GM08714 (cell line): ENCODE measurements around the gene ELP5.

Source experiments
- H3K4me3 ChIP-seq: fragments of 200-500 bp; sonication (Bioruptor generic); 2 replicates; pipeline ENCODE4 v1.5.1; 2014; ENCODE audit warnings: mild to moderate bottlenecking, low read length, inconsistent platforms
- ZNF274 ChIP-seq: IDR thresholded peaks from 2 replicates; pipeline ENCODE4 v1.6.1; 2012; ENCODE audit warnings: mild to moderate bottlenecking, low read depth, low read length

Gene ELP5

GRCh38 chr17:7252176-7253043 lies at the start of gene ELP5:
Gene ELP5 (plus strand): TSS chr17:7252215. CDS start chr17:7252551, 336 bp downstream.
- TF ChIP-seq ZNF274, result no peak
- H3K4me3 ChIP-seq, result peak within 1 kb of the TSS; percentile 97

DNA sequence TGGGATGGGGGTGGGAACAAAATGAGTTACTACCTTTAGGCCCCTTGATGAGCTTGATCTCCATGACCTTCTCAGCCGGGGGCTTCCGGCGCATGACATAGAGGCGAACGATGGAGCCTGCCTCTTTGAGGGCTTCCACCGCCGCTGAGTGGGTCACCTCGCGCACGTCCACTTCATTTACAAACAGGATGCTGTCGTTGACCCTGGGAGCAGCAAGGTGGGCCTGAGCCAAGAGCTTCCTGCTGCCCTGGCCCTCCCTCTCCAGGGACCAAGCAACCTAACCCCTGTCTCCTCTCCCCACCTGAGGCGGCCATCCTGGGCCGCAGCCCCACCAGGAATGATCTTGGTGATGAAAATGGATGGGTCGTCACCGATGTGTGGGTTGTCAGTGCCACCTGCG lies 48.6 kb upstream of the ELP5 start:
- no peak for TF ChIP-seq ZNF274
- no peak overlapping the region for H3K4me3 ChIP-seq

GRCh38 chr17:7204336-7204735 lies 47.7 kb upstream of the ELP5 start:
- H3K4me3 ChIP-seq, result no peak overlapping the region
- TF ChIP-seq ZNF274, result no peak

DNA sequence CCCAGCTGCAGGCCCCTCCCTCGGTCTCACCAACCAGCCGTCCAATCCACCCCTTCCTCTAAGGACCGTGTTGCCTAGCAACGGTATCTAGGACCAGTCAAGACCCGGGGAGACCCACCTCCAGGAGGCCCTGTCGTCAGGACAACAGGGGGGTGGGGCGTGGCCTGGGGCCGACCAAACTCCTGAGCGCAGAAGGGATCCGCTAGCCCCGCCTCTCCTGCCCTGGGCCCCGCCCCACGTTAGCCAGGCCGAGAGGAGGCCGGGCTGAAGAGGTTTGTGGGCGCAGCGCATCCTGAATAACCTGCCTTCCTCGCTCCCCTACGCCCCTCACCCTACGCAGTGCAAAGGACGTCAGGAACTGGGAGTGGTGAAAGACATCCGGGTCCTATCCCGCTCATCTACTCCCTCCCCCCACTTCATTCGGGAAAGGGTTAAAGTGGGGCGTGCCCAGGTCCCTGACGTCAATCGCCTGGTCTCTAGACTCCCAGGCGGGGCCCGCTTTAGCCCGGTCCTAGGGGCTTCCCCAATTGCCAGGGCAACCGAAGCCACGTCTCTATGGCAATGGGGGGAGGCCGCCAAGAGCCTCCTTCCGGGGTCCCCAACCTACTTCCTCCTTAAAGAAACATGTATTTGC lies 47.1 kb upstream of the ELP5 start:
- no peak for TF ChIP-seq ZNF274
- H3K4me3 ChIP-seq, result peak overlapping the region; percentile 41; the same call in 1 of the 2 replicates

DNA sequence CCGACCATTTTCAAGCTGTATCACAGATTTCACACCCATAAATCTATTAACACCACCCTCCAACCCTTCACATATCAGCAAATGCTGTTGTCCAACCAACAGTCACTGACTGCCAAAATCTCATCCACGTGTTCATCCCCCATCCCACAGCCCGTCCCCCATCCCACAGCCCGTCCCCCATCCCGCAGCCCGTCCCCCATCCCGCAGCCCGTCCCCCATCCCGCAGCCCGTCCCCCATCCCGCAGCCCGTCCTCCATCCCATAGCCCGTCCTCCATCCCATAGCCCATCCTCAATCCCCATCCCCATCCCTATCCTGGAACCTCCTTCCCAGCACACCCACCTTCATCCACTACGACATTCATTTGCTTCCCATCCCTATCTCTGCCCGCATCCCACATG lies 46.5 kb upstream of the ELP5 start:
- no peak for TF ChIP-seq ZNF274
- peak overlapping the region; percentile 41; the same call in 1 of the 2 replicates for H3K4me3 ChIP-seq

DNA sequence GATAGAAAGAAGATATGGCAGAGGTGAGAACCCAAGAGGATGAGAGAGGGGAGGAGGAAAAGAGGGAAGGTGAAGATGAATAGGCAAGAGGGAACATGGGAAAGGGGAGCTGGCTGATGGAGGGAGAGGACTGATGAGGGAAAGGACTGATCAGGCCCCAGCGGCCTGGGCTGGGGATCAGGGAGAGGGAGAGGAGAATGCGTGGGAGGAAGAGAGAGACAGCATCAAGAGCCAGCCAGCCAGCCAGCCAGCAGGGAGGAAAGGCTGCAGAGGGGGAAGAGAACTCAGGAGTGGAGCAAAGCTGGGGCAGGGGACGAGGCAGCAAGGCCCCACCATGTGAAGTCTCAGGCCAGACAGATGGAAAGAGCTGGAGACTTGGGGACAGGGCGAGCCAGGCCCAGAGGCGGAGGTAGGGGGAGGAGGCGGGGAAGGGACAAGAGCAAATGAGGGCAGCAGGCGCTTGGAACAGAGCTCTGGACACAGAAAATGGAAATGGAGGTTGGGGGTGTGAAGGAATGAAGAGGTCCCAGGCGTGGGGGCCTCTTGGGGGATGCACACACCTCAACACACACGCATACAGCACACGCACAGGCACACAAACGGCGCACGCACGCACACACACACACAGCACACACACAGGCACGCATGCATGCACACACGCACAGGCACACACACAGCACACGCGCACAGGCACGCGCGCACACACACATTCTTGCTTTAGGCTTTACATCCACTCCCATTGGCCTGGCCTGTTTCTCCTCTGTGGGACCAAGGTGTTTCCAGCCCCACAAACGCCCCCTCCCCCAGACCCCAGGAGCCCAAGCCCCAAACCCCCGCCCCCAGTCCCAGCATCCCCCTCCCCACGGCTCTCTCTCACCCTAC lies 44.7 kb upstream of the ELP5 start:
- no peak overlapping the region for H3K4me3 ChIP-seq
- TF ChIP-seq ZNF274, result no peak

- H3K4me3 ChIP-seq, result no peak overlapping the region
- TF ChIP-seq ZNF274, result no peak
Observed at GRCh38 chr17:7208027-7208571, 43.9 kb upstream of the ELP5 start.

DNA sequence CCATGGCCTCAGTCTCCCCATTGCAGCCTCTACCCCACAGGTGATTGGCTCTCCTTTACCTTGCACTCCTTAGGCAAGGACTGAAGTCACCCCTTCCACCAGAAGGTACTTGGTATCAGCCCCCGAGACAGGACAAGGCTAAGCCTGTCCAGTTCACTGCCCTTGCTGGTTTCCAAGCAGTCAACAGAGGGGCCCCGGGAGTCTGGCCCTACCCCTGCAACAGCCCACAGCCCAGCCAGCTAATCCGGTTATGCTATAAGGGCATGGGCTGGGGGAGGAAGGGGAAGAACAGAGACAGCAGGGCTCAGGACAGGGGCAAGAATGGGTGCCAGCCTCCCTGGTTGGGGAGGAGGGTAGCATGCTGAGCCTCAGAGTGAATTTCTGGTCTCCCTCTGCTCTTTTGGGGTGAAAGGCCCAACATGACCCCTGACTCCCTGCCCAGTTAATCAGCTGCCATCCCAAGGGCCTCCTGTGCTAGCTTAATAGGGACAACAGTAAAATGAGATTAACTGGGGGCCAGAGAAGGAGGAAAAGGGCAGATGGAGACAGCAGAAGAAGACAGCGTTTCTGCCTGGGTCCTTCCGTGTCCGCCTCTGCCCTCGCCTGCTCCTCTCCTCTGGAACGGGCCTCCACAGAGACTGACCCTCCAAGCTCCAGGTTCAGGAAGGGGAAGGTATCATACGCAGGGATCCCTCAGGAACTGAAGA lies 43.1 kb upstream of the ELP5 start:
- no peak for TF ChIP-seq ZNF274
- no peak overlapping the region for H3K4me3 ChIP-seq

- TF ChIP-seq ZNF274, result no peak
- H3K4me3 ChIP-seq, result no peak overlapping the region
Observed at GRCh38 chr17:7211491-7212273, 40.3 kb upstream of the ELP5 start.

DNA sequence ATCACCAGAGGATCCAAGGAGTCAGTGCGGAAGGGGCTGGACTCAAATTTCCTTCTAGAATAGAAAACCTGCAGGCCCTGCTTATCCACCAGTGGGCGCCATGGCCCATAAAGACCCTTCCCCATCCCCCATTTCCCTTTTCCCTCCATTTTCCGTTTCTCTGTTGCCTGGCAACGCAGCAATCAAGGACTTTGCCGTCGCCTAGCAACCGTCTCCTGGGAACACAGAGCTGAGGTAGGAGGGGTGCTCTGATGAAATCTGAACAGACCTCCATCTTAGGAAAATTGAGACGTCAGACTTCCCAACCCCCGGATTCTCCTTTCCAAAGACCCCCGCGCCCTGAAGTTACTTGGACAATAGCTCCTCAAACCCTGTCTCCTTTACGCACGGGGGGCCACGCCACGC lies 38.1 kb upstream of the ELP5 start:
- peak overlapping the region; percentile 38; the same call in 1 of the 2 replicates for H3K4me3 ChIP-seq
- no peak for TF ChIP-seq ZNF274

DNA sequence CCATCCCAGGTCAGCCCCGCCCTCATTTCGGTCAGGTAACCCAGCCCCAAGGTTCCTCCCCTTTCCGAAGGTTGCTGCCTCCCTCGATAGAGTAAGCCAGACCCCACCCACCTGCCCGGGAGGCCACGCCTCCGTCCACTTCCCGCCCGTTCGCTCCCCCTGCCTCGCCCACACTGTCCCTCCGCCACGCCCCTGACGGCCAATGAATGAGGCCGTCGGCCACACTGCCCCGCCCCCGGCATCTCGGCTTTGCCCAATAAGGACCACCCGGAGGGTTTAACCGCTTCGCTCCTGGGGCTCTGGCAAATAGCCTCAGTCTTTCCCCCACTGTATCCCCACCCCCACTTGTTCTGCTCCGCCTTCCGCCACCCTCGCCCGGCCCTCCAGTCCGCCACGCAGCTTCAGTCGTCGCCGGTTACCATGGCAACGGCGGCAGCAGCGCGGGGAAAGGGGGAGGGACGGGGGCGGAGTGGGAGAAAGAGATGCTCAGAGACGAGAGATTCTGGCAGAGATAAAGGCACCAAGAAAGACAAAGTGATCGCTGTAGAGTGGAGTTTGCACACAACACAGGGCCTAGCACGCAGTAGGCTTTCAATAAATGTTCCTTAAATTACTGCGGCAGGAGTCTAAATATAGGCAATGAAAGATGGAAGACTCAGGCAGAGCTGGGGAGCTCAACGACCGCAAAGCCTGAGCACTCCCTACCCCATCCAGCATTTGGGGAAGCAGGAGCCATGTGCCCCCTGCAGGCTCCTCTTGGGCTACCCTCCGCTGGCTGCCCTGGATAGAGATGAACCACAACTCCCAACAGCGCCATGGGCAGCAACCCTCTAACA lies 37.5 kb upstream of the ELP5 start:
- H3K4me3 ChIP-seq, result peak overlapping the region; percentile 50; the same call in 1 of the 2 replicates
- no peak for TF ChIP-seq ZNF274

DNA sequence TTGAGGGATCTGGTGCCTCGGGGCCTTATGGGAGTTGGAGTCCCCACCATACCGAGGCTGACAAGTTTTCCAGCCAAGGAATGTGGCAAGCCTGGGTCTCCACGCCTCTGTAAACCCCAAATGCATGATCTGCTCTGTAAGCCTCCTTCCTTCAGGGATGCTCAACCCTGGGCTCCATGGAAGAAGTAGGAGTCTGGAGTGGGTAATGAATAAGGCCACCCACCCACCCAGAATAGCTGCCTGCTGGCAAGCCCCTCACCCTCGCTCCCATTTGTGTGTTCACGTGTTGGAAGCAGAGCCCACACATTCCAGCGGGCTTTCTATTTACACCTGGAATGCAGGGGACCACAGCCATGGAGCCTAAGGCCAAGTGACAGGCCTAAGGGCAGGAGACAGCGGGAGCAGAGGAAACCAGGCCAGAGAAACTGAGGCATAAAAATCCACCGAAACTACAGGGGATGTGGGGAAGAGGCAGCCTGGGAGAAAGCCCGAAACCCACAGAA lies 36.8 kb upstream of the ELP5 start:
- H3K4me3 ChIP-seq, result no peak overlapping the region; the same call in 1 of the 2 replicates
- no peak for TF ChIP-seq ZNF274
